Effector CD8-positive, alpha-beta T cell (primary cell): ENCODE results near the gene SCAMP4.

ENCODE experiments used
- DNase-seq: peaks from one replicate; lab custom pipeline; 2025; lab: John Stamatoyannopoulos, UW

SCAMP4 gene

DNA sequence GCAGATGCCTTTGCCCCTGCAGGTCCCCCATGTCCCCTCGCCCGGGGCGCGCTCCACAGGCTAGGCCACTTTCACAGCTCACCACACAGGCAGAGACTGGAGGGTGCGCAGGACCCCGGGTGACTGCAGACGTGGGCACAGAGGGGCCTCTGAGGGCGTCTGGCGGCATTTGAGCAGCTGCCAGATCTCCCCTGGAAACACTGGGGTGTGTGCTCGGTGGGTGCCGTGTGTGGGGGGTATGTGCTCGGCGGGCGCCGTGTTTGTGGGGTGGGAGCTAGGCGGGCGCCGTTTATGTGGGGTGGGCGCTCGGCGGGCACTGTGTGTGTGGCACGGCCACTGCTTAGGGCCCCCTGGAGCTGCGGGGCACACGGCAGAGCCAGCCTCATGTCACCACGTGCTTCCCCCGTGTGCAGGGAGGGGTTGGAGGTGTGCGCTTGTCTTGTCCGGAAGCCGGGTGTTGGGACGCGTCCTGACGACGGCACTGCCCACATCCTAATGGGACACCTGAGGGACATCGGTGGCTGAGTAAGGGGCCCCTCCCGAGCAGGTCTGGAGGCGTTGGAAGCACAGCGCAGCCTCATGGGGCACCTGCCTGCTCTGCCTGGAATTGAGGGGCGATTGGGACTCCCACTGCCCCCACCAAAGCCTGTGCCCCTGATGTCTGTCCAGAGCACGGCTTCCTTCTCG, 52.5 kb downstream of the SCAMP4 start:
- DNase-seq, result no peak

DNA sequence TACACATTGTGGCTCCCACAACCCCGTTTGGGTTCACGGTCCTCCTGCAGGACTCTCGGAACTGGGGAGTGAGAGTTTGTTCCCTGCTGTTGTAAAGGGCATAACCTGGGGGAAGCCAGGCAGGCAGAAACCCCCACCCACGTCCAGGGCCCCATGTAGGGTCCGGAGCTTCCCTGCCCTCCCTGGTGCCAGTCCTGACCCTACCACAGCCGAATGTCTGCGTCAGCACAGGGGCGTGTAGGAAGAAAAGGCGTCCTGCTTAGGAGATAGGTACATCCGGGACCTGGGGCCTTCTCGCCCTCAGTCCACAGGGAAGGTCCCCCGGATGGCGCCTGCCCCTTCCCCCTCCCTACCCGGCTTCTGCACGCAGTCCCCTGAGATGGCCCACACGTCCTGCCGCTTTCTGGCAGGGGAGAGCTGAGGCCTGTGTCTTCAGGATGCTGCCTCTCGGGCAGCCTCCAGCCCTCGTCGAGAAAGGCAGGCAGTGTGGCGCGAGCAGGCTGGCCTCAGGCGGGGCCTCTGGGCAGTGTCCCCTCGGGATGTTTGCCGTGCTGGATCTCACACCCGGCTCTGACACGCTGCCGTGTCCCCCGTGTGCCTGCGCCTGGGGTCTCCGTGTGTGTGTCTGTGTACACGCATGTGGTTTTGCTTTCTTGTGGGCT, 54.9 kb downstream of the SCAMP4 start:
- DNase-seq, result no peak

DNA sequence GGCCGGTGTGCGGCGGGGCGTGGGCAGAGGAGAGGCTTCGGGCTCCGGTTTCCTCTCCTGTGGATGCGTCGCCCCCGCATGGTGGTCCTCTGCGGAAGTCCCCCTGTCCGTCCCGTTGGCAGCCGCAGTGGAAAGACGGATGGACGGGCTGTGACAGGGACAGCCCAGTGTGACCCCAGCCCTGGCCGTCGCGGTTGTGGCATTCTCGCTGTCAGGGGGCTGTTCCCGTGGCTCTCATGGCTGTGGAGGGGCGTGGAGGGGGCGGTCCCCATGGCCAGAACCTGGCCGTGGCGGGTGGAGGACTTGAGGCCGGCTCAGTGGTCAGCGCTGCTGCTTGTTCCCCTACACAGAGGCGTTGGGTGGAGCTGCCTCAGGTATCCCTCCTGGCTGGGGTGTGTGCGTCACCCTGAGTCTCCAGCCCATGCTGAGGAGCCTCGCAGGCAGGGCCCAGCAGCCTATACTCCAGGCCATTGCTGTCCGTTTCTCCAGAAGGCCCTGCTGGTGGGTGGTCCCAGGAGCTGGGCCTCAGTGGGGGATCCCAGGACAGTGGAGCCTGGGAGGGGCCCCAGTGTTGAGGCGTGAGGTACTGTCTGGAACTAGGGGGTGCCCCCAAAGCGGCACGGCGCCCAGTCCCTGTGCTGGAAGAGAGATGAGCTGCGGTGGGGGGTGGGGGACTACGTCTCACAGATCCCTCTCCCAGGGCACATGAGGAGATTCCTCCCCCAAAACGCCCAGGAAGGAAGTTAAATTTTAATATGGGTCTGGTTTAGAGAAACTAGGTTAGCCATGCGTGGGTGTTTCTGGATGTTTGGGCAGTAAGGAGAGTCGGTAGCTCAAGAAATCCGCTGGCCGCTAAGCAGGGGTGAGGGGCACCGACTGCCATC, 56.0 kb downstream of the SCAMP4 start:
- no peak for DNase-seq

DNA sequence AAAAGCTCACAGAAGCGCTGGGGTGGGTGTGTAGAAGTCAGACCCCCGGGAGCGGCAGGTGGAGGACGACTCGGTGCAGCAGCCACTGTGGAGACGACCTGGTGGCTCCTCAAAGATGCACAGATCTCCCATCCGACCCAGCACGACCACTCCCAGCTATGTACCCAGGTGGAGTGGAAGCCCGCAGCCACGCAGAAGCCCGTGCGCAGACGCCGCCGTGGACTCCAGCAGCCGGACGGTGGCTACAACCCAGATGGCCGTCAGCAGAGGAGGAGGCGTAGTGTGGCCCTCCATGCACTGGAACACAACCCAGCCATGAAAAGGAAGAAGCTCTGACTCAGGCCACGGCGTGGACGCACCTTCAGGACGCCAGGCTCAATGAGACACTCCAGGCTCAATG, 57.5 kb downstream of the SCAMP4 start:
- no peak for DNase-seq

DNA sequence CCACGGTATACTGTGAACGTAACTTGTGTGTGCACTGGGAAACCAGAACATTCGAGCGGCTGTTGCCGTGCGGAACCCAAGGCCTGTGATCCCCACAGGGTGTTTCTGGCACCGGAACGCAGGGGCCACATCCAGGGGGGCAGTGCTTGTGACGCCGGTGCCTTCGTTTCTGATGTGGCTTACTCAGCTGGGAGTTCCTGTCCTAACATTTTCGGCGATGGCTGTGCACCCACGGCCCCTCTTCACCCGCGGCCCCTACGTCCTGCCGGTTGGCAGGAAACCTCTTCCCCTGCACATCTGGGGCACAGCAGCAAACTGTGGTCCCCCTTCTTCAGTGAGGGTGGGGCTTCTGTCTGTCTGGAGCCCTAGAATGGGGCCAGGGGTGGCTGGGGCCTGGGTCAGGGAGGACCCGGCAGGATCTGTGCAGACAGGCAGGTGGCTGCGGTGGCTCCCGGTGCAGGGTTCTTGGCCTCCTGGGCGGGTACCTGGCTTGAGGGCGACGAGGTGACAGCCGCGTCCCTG, 61.9 kb downstream of the SCAMP4 start:
- no peak for DNase-seq

DNA sequence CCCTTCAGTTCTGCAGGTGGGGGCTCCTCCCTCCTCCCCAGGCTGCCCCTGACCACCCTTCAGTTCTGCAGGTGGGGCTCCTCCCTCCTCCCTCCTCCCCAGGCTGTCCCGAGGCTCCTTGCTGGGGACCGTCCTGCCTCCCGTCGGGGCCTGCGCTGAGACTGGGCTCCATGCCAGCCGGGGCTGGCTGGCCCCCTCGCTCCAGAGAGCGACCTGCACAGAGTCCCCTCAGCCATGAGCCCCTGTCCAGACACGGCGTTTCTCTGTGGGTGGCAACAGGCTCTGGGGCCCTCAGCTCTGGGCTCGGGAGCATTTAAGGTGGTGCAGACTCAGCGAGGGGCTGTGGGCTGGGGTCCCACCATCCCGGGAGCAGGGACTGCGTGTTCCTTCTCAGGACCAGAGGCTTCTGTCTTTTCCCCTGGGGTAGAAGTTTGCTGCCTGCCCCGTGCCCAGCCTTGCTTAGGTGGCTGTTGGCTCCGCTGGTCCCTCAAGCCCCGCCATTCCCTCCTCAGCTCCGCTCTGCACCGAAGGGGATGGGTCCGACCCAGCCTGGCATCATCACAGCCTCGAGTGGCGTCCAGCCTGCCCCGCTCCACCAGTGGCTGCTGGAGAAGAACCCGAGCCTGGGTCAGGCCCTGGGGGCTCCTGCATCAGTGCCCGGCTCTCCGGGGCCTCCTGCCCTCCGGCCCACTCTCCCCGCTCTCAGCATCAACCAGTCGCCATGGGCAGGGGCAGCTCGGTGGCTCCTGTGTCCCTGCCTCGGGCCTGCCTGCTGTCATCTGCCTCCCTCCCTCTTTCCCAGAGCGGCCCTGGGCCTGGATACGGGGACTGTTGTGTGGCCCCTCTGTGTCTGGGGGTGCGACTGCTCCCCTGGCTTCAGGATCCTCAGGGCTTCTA, 63.3 kb downstream of the SCAMP4 start:
- no peak for DNase-seq

DNA sequence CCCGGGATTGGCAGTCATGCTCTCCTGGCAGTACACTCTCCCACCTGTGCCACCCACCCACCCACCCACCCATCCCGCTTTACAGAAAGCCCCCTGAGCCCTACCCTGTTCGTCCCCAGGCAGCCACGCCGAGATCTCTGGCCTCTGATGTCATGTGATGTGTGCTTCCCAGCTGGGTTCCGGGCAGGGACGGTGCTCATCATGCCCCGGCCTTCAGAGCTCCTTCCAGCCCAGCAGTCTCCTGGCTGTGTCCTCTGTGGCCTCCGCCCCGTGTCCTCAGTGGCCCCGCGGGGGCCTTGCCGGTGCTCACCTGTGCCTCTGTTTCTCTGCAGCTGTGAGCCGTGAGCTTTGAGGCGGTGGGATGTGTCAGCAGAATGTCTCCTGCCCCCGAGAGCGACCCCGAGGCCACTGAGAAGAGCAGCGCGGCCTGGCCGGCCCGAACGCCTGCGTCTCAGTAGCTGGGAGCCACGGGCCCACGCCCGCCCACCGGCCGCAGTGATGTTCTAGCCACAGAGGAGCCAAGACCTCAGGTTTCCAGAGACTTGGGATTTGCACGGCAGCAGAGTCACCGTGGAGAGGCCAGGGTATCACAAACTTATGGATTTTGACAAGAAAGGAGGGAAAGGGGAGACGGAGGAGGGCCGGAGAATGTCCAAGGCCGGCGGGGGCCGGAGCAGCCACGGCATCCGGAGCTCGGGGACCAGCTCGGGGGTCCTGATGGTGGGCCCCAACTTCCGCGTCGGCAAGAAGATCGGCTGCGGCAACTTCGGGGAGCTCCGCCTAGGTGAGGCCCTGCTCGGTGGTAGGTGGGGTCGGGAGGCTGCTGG, 64.2 kb downstream of the SCAMP4 start:
- no peak for DNase-seq

DNA sequence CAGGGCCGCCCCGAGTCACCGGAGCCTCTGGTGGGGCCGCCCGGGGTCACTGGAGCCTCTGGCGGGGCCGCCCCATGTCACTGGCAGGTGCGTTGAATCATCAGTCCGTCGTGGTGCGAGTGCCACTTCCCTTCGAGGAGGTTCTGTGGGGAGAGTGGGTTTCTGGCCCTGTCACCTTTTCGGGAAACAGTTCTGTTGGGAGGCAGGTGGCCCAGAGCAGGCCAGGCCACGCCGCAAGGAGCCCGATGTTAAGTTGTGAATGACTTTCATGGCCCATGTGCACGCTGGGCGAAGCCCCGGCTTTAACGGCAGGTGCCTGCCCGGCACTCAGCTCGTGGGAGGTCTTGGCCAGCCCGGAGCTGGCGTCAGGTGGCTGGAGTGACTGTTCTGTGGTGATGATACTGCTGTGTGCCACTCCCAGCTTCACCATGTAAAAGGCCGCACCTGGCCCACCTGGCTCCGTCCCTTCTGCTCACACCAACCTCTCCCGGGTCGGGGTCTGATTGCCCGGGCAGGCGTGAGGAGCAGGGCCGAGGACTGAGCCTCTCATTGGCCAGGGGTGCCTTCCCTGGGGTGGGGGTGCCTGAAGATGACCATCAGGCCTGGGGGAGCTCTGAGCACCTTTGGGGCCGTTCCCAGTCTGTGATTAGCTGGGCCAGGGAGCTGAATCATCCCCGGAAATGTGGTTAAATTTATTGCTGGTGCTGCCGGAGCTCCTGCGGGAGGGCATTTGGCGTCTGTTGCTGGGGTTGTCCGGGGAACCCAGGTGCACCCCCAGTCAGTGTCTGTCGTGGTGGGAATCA, 65.0 kb downstream of the SCAMP4 start:
- DNase-seq, result no peak

DNA sequence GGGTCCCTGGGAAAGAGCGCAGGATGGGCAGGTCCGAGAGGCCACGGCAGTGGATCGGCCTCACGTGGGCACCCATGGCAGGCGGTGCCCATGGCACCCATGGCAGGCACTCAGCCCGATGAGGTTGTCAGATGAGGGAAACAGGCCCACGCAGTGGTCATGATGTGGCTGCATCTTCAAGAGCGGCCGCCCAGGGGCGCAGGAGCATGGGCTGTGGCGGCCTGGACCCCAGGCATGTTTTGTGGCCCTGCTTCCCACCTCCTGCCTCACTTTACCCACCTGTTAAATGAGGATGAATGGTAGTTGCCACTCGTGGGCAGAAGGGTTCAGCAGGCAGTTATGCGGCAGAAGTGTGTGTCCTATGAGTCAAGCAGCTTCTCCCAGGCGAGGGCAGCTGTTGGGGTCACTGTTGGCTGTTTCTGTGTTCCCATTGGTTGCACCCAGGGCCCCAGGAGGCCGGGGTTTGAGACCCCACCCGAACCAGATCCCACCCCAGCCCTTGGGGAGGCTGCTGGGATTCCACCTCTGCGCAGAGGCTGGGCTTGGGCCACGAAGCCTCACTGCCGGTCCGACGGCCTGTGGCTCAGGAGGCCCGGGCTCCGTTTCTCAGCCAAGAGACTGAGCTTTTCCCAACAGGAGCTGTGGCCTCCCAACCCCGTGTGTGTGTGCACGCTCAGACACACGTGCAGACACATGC, 65.8 kb downstream of the SCAMP4 start:
- DNase-seq, result no peak

DNA sequence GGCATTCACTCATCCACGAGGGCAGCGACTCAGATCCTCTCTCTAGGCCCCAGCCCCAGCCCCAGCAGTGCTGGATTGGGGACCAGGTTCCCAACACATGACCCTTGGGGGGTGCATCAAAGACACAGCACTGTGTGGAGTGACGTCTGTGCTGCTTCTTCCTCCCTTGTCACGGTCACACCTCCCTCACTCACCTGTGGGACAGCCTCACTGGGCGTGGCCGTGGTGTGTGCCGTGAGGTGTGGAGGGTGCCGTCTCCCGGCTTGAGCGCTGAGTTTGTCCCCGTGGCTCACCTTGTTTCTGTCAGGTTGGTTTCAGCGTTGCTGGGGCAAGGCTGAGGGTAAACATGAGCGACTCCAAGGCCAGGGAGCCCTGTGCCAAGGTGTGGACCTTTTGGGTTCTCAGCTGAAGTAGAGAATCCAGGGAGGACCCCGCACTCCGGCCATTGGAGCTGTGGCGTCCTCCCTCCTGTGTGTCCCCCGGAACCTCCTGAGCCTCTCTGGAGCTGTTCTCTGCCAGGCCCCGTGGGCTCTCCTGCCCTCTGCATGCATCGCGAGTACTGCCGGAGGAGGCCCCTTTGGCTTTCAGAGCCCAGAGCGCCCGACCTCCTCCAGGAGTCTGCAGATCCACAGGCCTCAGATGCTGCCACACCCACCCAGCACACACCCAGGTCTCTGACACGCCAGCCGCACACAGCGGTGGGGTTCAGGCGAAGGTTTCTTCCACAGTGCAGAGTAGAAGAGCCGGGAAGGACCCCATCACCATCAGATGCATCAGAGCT, 69.4 kb downstream of the SCAMP4 start:
- DNase-seq, result no peak

DNA sequence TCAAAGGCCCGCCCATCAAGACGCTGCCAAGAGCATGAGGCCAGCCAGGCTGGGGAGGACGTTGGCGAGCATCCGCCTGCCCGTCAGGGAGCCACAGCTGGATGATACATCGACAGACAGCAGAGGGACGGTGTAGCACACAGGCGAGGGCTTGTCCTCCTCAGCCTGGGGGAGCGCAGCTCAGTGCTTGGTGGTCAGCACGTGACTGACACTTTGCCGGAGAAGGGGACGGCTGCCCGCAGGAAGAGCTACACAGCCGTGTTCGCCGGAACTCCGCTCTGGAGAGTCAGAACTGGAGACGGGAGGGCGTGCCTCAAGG, 69.9 kb downstream of the SCAMP4 start:
- DNase-seq, result no peak
